ENCODE data around the gene MAPK10. TPM values are rescaled to one million over a fixed set of nuclear protein-coding genes. Genes with fewer than 3 reads are reported as not detected.

Gene MAPK10
- total and polyA plus RNA-seq, 10 of the 15 experiments (the other 5 are each of a cell fraction or from before 2014, with no cell fraction given): 1.1 to 4.2 (median 2.4) TPM

DNA sequence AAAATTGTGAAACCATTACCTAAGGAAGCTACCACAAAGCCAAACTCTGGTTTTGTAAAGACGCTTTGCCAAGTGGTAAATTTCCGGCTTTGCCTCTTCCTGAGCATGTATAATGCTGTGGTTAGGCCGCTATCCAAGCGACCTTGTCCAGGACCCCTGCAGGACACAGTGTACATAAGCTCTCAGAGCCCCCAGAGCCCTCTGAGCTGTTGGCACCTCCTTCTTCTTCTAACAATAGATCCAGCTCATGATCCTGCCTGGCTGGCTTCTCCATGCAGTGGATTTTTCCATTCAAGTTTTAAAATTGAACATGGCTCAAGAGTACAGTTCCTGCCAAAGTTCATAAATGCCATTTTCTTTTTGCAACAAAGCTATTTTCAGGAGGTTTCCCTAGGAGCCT, 326.7 kb downstream of the MAPK10 start (continued):
- TF ChIP-seq, protein P1, sequence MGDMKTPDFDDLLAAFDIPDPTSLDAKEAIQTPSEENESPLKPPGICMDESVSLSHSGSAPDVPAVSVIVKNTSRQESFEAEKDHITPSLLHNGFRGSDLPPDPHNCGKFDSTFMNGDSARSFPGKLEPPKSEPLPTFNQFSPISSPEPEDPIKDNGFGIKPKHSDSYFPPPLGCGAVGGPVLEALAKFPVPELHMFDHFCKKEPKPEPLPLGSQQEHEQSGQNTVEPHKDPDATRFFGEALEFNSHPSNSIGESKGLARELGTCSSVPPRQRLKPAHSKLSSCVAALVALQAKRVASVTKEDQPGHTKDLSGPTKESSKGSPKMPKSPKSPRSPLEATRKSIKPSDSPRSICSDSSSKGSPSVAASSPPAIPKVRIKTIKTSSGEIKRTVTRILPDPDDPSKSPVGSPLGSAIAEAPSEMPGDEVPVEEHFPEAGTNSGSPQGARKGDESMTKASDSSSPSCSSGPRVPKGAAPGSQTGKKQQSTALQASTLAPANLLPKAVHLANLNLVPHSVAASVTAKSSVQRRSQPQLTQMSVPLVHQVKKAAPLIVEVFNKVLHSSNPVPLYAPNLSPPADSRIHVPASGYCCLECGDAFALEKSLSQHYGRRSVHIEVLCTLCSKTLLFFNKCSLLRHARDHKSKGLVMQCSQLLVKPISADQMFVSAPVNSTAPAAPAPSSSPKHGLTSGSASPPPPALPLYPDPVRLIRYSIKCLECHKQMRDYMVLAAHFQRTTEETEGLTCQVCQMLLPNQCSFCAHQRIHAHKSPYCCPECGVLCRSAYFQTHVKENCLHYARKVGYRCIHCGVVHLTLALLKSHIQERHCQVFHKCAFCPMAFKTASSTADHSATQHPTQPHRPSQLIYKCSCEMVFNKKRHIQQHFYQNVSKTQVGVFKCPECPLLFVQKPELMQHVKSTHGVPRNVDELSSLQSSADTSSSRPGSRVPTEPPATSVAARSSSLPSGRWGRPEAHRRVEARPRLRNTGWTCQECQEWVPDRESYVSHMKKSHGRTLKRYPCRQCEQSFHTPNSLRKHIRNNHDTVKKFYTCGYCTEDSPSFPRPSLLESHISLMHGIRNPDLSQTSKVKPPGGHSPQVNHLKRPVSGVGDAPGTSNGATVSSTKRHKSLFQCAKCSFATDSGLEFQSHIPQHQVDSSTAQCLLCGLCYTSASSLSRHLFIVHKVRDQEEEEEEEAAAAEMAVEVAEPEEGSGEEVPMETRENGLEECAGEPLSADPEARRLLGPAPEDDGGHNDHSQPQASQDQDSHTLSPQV (IDR thresholded peaks at IDR 0.05): no peak
- no peak for TF ChIP-seq ZNF274 (IDR thresholded peaks at IDR 0.05; ENCODE audit: insufficient read depth, insufficient read length)
- TF ChIP-seq, protein P2, sequence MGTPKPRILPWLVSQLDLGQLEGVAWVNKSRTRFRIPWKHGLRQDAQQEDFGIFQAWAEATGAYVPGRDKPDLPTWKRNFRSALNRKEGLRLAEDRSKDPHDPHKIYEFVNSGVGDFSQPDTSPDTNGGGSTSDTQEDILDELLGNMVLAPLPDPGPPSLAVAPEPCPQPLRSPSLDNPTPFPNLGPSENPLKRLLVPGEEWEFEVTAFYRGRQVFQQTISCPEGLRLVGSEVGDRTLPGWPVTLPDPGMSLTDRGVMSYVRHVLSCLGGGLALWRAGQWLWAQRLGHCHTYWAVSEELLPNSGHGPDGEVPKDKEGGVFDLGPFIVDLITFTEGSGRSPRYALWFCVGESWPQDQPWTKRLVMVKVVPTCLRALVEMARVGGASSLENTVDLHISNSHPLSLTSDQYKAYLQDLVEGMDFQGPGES (IDR thresholded peaks at IDR 0.05): no peak
- TF ChIP-seq JUND (IDR thresholded peaks at IDR 0.05; ENCODE audit: low read depth, low read length): no peak

DNA sequence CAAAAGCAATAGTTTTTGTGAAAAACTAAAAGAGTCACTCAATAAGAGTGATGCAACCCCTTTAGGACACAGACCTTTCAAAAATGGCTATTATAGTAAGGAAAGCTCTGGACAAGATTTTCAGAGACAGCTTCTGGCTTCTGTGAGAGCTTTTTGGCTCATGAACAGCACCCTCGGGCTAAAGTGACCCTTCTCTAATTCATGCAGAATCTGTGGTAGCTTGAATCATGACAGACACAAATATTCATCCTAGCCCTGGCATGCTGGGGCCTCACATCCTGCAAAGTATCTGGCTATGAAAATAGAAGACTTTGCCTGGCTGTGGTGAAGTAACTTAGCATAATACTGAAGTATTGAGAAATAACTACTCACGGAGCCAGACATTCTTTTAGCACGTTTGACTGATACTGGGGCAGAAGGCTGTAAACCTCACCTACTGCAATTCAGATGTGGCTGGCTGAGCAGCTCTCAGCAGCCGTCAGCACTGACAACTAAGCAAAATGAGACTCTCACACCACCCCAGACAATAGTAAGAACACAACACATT, 327.3 kb downstream of the MAPK10 start:
- RAD21 ChIA-PET (ENCODE audit: unreplicated experiment): no interaction called here
- H2AFZ ChIP-seq (ENCODE audit: control insufficient read depth, low read depth, low read length): no peak overlapping the region
- FAIRE-seq: no peak
- H3K27ac ChIP-seq (ENCODE audit: control insufficient read depth, insufficient read depth): no peak overlapping the region
- CTCF ChIA-PET: interaction anchor here (1.1 kb wide), 1 partner anchor 10 kb away, joined by 4 read pairs; no protein-coding TSS in a partner anchor
- no peaks in the 10 kb centered on the region for H3K36me3 ChIP-seq (ENCODE audit: control insufficient read depth in 2 of 2, insufficient read depth in 2 of 2, low read length in 1 of 2)
- H3K79me2 ChIP-seq (ENCODE audit: control insufficient read depth, insufficient read depth, low read length): no peaks in the 10 kb centered on the region
- H3K9ac ChIP-seq (ENCODE audit: control insufficient read depth, insufficient read depth, low read length): no peak overlapping the region
- no peaks in the 10 kb centered on the region for H3K4me1 ChIP-seq (ENCODE audit: control insufficient read depth, insufficient read depth, low read length)
- SMC1A ChIA-PET (ENCODE audit: uncharacterized antibody, unreplicated experiment): interaction anchor here (0.7 kb wide), 1 partner anchor 8 kb away, joined by 3 read pairs; no protein-coding TSS in a partner anchor
- no peaks in the 10 kb centered on the region for H3K27me3 ChIP-seq (replicated peaks in 1 of 2; ENCODE audit: control insufficient read depth in 2 of 2, insufficient read depth in 2 of 2, low read length in 1 of 2)
- POLR2A ChIA-PET: no interaction called here
- no peak overlapping the region for H3K4me2 ChIP-seq (ENCODE audit: control insufficient read depth, insufficient read depth)
- DNase-seq (ENCODE audit: low read depth, low spot score): no peak
- BruUV-seq (replicated peaks): no TSS peak
- H3K9me3 ChIP-seq (replicated peaks; ENCODE audit: control insufficient read depth, insufficient read depth, low read length): no peaks in the 10 kb centered on the region
- H4K20me1 ChIP-seq (ENCODE audit: control insufficient read depth, insufficient read depth): no peaks in the 10 kb centered on the region
- intact Hi-C loops (cut with micrococcal nuclease; ENCODE audit: unreplicated experiment): no loop called here
- 0% methylated on average over 4 of the region's 4 CpGs for WGBS (ENCODE audit: insufficient coverage, insufficient replicate concordance, low lambda C conversion rate, missing lambda C conversion rate)
- no peak for ATAC-seq
- no peak for TF ChIP-seq SIN3A (IDR thresholded peaks at IDR 0.05; ENCODE audit: low read depth, low read length)
- TF ChIP-seq EED (IDR thresholded peaks at IDR 0.05; ENCODE audit: low read depth): no peak
- TF ChIP-seq TBL1XR1 (IDR thresholded peaks at IDR 0.05; ENCODE audit: low read depth, low read length): no peak
- no peak for TF ChIP-seq ESRRA (IDR thresholded peaks at IDR 0.05; ENCODE audit: low read length)
- TF ChIP-seq ZZZ3 (IDR thresholded peaks at IDR 0.05; ENCODE audit: control insufficient read depth, insufficient read length, low read depth): no peak
- no peak for TF ChIP-seq KDM1A (IDR thresholded peaks at IDR 0.05; ENCODE audit: borderline replicate concordance)
- in situ Hi-C loops (cut with MboI): no loop called here
- no peak overlapping the region for H3K4me3 ChIP-seq

All from GM12878 (cell line).